Suppressor macrophage treated with lipopolysaccharide for 4 hours (primary cell): ENCODE measurements around the gene HCLS1.
"Not testable (repeated sequence)": the region's sequence is repeated elsewhere in the genome, so short reads cannot be mapped to it uniquely, and the experiment has no call there.

Experiments used
- DNase-seq: peaks from one replicate; pipeline ENCODE4 v3.0.0-alpha.2; 2020

The HCLS1 gene

GRCh38 chr3:121654493-121655385, 6.0 kb downstream of the HCLS1 start:
- no peak for DNase-seq

DNA sequence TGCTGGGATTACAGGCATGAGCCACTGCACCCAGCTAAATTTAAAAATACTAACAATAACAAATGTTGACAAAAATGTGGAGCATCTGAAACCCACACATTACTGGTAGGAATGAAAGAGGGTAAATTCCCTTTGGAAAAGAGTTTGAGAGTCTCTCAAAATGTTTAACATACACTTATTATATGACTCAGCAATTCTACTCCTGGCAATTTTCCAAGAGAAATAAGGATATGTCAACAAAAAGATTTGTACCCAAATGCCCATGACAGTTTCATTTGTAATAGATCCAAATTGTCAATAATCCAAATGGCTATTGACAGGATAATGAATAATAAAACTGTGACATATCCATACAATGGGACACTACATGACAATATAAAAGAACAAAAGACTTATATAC, 9.0 kb downstream of the HCLS1 start:
- peak; percentile 25 for DNase-seq

GRCh38 chr3:121649645-121650044, 11.1 kb downstream of the HCLS1 start:
- DNase-seq = no peak

GRCh38 chr3:121648219-121648958, 12.3 kb downstream of the HCLS1 start:
- no peak for DNase-seq

DNA sequence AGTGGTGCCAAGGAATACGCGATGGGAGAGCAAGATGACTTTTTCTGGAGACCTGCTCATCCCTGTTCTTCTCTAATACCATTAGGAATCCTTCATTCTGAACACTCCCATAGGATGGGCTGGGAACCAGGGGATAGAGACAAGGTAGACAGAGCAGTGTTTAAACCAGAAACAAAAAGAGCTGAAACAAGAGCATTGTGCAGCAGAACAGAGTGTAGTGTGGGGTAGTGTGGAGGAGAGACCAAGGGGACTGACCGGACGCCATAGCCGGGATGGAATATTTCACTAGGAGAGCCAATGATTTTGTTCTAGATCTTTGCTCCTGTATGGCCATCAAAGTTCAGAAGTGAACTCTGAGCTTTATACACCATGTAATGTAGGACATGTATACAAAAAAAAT, 15.6 kb downstream of the HCLS1 start:
- no peak for DNase-seq

DNA sequence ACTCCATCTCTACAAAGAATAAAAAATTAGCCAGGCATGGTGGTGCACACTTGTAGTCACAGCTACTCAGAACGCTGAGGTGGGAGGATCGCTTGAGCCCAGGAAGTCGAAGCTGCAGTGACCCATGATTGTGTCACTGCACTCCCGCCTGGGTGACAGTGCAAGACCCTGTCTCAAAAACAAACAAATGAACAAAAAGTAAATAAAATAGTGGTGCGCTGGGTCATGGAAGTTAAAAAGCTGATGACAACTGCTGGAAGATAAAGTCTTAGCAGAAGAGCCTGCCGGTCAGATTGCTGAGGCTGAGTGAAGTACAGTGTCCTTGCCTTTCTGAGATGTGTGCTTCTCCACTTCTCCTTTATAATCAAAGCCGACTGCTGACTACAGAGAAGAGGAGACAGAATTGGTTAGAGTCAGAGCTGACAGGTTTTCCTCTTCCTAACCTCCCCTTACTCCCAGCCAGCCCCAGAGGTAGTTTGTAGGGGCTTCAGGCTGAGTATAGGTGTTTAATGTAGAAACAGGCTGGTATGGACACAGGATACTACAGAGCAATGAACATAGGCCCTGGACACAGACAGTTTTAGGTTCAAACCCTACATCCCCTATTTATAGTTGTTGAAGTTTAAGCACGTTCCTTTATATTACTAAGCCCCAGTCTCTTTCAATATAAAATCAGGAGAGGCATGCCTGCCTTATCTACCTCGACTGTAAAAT, 17.9 kb downstream of the HCLS1 start:
- DNase-seq = no peak

GRCh38 chr3:121641127-121641526, 19.6 kb downstream of the HCLS1 start:
- no peak for DNase-seq

GRCh38 chr3:121637922-121638321, 22.8 kb downstream of the HCLS1 start:
- no peak for DNase-seq

- no peak for DNase-seq
These were observed 30.3 kb downstream of the HCLS1 start for GRCh38 chr3:121630355-121630754.

DNA sequence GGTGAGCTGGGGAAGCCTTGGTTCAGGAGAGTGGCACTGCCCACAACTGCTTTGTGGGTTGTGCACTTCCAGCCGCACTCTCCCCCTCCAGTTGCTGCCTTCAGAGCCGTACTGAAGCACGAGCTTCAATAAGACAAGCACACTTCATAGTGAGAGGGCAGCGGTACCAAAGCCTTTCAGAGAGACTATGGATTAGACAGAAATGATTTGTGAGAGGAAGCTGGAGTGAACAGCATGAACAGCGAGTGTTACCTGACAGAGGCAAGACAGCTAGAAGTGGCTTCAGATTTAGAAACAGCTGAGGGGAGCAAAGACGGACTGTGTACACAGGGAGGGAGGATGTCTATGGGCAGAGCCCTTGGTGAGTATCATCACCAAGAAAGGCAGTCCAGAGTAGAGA, 31.1 kb downstream of the HCLS1 start:
- DNase-seq = no peak

DNA sequence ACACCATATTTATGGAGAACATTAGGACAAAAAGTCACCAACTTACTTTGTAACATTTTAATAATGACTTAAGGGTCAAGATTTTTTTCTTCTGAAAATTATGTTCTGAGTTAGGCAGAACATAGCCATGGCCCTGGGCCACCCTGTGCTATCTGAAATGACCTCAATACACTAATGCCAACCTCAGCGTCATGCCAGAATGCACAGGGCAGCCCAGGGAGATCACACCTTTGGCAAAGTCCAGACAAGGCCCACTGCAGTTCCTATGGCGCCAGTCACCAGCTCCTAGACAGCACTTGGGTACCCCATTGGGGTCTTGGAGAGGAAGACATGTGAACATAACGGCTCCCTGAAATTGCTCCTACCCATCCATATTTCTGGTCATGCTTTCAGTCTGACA, 33.1 kb downstream of the HCLS1 start:
- no peak for DNase-seq

- no peak for DNase-seq
These were observed 33.5 kb downstream of the HCLS1 start for GRCh38 chr3:121627211-121627610.

GRCh38 chr3:121626495-121626894, 34.2 kb downstream of the HCLS1 start:
- DNase-seq = no peak

DNA sequence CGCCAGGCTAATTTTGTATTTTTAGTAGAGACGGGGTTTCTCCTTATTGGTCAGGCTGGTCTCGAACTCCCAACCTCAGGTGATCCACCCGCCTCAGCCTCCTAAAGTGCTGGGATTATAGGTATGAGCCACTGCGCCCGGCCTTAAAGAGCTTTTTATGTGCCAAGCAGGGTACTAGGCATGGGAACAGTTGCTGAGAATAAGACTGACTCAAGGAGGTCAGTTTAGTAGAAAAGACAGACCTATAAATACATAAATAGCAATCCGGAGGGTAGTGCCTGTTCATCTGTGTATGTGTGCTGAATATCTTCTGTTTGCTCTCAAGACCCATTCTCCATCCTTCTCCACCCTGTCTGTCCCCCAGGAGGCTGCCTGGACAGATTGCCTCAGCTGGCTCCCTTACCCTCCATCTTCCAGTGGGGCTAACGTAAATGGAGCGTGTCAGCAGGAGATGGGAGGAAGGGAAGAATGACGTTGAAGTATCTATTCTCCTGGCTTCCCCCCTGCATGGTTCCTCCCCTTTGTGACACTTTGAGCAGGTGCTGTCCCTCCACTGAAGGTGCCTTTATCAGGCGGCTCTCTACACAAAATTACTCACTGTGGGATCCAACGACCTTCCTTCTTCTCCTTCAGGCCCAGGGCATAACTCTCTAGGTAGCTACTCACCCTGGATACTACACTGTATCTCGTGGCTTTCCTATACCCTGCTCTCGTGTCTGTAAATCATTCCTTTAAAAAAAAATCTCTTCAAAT, 36.4 kb downstream of the HCLS1 start:
- no peak for DNase-seq

- no peak for DNase-seq
These were observed 39.2 kb downstream of the HCLS1 start for GRCh38 chr3:121621491-121621890.

- DNase-seq = no peak
These were observed 41.0 kb downstream of the HCLS1 start for GRCh38 chr3:121619691-121620090.

GRCh38 chr3:121606106-121606505, 54.6 kb downstream of the HCLS1 start:
- no peak for DNase-seq

DNA sequence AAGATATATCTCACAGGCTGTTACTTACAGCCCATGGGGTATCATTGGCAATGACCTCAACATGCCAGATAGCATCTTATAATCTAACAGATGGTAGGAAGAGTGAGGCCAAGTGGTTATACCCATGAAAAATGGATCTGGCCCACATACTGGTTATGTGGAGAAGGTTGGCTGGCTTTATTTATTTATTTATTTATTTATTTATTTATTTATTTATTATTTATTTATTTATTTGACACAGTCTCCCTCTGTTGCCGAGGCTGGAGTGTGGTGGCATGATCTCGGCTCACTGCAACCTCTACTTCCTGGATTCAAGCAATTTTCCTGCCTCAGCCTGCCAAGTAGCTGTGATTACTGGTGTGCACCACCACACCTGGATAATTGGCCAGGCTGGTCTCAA, 55.9 kb downstream of the HCLS1 start:
- DNase-seq = no peak

DNA sequence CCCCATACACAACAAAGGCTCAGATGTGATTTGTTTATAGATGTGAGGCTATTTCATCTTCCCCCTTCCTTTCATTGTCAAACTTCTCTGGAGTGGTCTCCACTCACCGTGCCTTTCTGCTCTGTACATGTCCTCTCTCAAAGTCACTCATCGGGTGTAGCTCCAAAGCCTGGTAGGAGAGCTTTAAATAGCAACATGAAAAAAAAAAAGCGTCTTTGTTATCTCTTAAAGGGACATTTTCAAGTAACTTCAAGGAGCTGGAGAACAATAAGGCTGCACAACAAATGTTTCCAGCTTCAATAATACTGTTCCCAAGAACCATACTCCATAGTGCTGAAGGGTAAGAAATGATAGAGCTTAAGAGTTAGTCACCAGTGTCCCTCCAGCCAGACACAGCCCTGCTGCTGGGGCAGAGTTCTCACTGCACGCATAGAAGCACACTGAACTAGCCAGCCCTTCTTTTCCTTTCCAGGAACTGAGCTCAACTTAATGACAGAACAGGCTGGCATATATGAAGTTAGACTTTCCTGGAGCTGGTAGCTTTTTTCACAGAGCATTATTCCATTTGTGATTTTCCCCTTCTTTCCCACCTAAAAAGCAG, 59.4 kb downstream of the HCLS1 start:
- no peak for DNase-seq

- DNase-seq = not testable (repeated sequence)
These were observed 60.8 kb downstream of the HCLS1 start for GRCh38 chr3:121599900-121600299.

- no peak for DNase-seq
These were observed 62.1 kb downstream of the HCLS1 start for GRCh38 chr3:121598564-121598963.

DNA sequence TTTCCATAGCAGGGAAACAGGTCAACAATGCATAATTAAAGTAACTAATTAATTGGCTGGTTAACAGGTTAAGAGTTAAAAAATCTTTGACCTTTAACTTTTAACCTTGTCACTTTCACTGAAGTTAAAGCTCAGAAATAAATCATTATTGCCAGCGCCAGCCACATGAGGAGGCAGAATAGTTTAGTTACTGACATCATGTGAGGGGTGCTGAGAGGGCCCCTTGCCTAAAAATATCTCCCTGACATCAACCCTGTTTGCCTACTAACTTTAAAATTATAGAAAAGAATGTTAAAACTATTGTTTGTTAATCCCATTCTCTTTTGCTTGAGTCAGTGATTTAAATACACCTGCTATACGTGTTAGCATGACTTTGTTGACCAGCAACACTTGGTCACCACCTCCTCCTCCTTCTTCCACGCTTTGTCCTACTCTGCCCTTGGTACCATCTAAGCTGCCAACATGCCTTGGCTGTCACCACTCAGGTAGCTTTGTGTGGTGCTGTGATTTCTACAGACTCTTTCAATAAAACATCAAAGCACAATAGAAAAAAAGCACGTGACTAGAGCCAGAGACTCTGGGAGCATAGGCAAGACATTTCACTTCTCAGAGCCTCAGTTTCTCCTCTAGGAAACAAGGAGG, 64.8 kb downstream of the HCLS1 start:
- no peak for DNase-seq
